IMR-90 (cell line): ENCODE results near the gene KCNJ10. TPM values are rescaled to one million over a fixed set of nuclear protein-coding genes. Genes with fewer than 3 reads are reported as not detected.
A peak's percentile ranks its signal among the peaks of the same experiment; 100 is the strongest.

ENCODE experiments used
- ATAC-seq: fragments of 200-7000 bp; cut with Tn5 transposase; 2 replicates; pipeline ENCODE4 v1.9.1; 2020; ENCODE audit warnings: low read depth, mild to moderate bottlenecking, moderate library complexity
- BruUV-seq: library from RNA; stranded (reverse); fragments of 400-500 nt; replicated peaks from 2 replicates; lab custom pipeline; 2021; lab: Mats Ljungman, UMichigan
- CTCF ChIA-PET: fragments of 300-600 bp; formaldehyde crosslinking; extraction: SDS; loops from one replicate; lab custom pipeline; 2021; ENCODE audit warnings: antibody characterized with exemption; lab: Yijun Ruan, JAX
- POLR2A ChIA-PET: fragments of 300-600 bp; sonication (Branson Sonifier 250); formaldehyde crosslinking; loops from one replicate; lab custom pipeline; 2022; ENCODE audit warnings: antibody characterized with exemption; ENCODE audit not compliant: unreplicated experiment; lab: Charles Lee
- DNase-seq: peaks from one replicate; pipeline ENCODE4 v3.0.0; 2013
- H2AFZ ChIP-seq: replicated peaks from 2 replicates; pipeline ENCODE3; 2013; ENCODE audit warnings: low read length, mild to moderate bottlenecking; ENCODE audit not compliant: poor library complexity
- H2AK5ac ChIP-seq: 2 replicates; pipeline ENCODE4 v1.6.1; 2013; ENCODE audit warnings: low read depth, low read length, inconsistent platforms
- H2AK9ac ChIP-seq: replicated peaks from 2 replicates; pipeline ENCODE3; 2013; ENCODE audit warnings: mild to moderate bottlenecking, low read depth, low read length, moderate library complexity; ENCODE audit not compliant: poor library complexity
- H2BK120ac ChIP-seq: 2 replicates; pipeline ENCODE4 v1.6.1; 2013; ENCODE audit warnings: low read depth, low read length, inconsistent platforms
- H2BK15ac ChIP-seq: 3 replicates; pipeline ENCODE4 v1.6.1; 2013; ENCODE audit warnings: low read depth, low read length, inconsistent platforms
- H2BK20ac ChIP-seq: 2 replicates; pipeline ENCODE4 v1.6.1; 2013; ENCODE audit warnings: low read depth, mild to moderate bottlenecking, inconsistent platforms, low read length, moderate library complexity
- H2BK5ac ChIP-seq: 2 replicates; pipeline ENCODE4 v1.6.1; 2013; ENCODE audit warnings: mild to moderate bottlenecking, low read depth, low read length, inconsistent platforms; ENCODE audit not compliant: poor library complexity, severe bottlenecking
- H3K14ac ChIP-seq: replicated peaks from 2 replicates; pipeline ENCODE4 v1.6.1; 2013; ENCODE audit warnings: low read depth, low read length, inconsistent platforms
- H3K18ac ChIP-seq: 2 replicates; pipeline ENCODE4 v1.6.1; 2013; ENCODE audit warnings: low read depth, low read length, control low read depth
- H3K23ac ChIP-seq: 2 replicates; pipeline ENCODE4 v1.6.1; 2013; ENCODE audit warnings: low read depth, low read length, inconsistent platforms
- H3K27ac ChIP-seq: 2 replicates; pipeline ENCODE4 v1.5.1; 2013; ENCODE audit warnings: mild to moderate bottlenecking, control low read depth, low read length; ENCODE audit not compliant: insufficient read depth
- H3K27me3 ChIP-seq: 2 replicates; pipeline ENCODE4 v1.6.1; 2013; ENCODE audit warnings: low read length; ENCODE audit not compliant: control insufficient read depth, insufficient read depth
- H3K36me3 ChIP-seq: 2 replicates; pipeline ENCODE4 v1.6.1; 2013; ENCODE audit warnings: low read length, mixed read lengths; ENCODE audit not compliant: control insufficient read depth, insufficient read depth
- H3K4ac ChIP-seq: 2 replicates; pipeline ENCODE4 v1.6.1; 2013; ENCODE audit warnings: low read depth, low read length, inconsistent platforms
- H3K4me1 ChIP-seq: 2 replicates; pipeline ENCODE4 v1.6.1; 2013; ENCODE audit warnings: low read length, mixed read lengths; ENCODE audit not compliant: control insufficient read depth, insufficient read depth
- H3K4me2 ChIP-seq: 2 replicates; pipeline ENCODE4 v1.6.1; 2013; ENCODE audit warnings: low read depth, mild to moderate bottlenecking, control low read depth, low read length, moderate library complexity
- H3K4me3 ChIP-seq: 2 replicates; pipeline ENCODE4 v1.5.1; 2013; ENCODE audit warnings: low read depth, mild to moderate bottlenecking, control low read depth, low read length, moderate library complexity; ENCODE audit not compliant: insufficient read depth
- H3K56ac ChIP-seq: 2 replicates; pipeline ENCODE4 v1.6.1; 2013; ENCODE audit warnings: low read length, inconsistent platforms; ENCODE audit not compliant: insufficient read depth; ENCODE audit errors: extremely low read depth
- H3K79me1 ChIP-seq, 2 experiments: 2 replicates each; pipeline ENCODE4 v1.6.1; 2013; ENCODE audit warnings: low read length in 2 of 2, inconsistent platforms in 1 of 2, low read depth in 1 of 2
- H3K9ac ChIP-seq: 2 replicates; pipeline ENCODE4 v1.6.1; 2013; ENCODE audit warnings: low read depth, low read length, control low read depth
- H3K9me1 ChIP-seq: 2 replicates; pipeline ENCODE4 v1.6.1; 2013; ENCODE audit warnings: low read length, inconsistent platforms; ENCODE audit not compliant: insufficient read depth
- H3K9me3 ChIP-seq: 2 replicates; pipeline ENCODE4 v1.6.1; 2013; ENCODE audit warnings: low read length; ENCODE audit not compliant: control insufficient read depth, insufficient read depth
- H4K20me1 ChIP-seq: 2 replicates; pipeline ENCODE4 v1.6.1; 2013; ENCODE audit warnings: low read length, inconsistent platforms; ENCODE audit not compliant: insufficient read depth
- H4K5ac ChIP-seq: 2 replicates; pipeline ENCODE4 v1.6.1; 2013; ENCODE audit warnings: mild to moderate bottlenecking, low read depth, low read length, control low read depth
- H4K8ac ChIP-seq, 2 experiments: 2 replicates each; pipeline ENCODE4 v1.6.1; 2013; ENCODE audit warnings: low read depth in 2 of 2, low read length in 2 of 2, control low read depth in 1 of 2, inconsistent platforms in 1 of 2
- H4K91ac ChIP-seq: 2 replicates; pipeline ENCODE4 v1.6.1; 2013; ENCODE audit warnings: low read depth, low read length, inconsistent platforms; ENCODE audit not compliant: insufficient read depth
- BHLHE40 ChIP-seq: fragments of 150-350 bp; IDR thresholded peaks from 2 replicates; pipeline ENCODE4 v1.6.1; 2016; ENCODE audit warnings: mild to moderate bottlenecking, low read depth, low read length
- CEBPB ChIP-seq: IDR thresholded peaks from 2 replicates; pipeline ENCODE4 v1.6.1; 2012; ENCODE audit warnings: low read depth, low read length, improper control_type of control experiment
- CHD1 ChIP-seq: IDR thresholded peaks from 2 replicates; pipeline ENCODE4 v1.6.1; 2012; ENCODE audit warnings: low read depth, low read length, improper control_type of control experiment
- NFE2L2 ChIP-seq: fragments of 150-350 bp; IDR thresholded peaks from 2 replicates; pipeline ENCODE4 v1.6.1; 2016; ENCODE audit warnings: low read depth, mild to moderate bottlenecking, low read length
- RAD21 ChIP-seq: IDR thresholded peaks from 2 replicates; pipeline ENCODE4 v1.6.1; 2012; ENCODE audit warnings: low read length, improper control_type of control experiment
- WGBS, 2 experiments: methylation state at CpG; one replicate each; pipeline versions ENCODE4 v1.1.5 to v1.1.7; 2013; ENCODE audit warnings: missing lambda C conversion rate in 2 of 2; ENCODE audit not compliant: insufficient read length in 1 of 2; ENCODE audit errors: extremely low coverage in 2 of 2; 5-methylcytosine and 5-hydroxymethylcytosine counted together
- dilution Hi-C: fragments of 300-500 bp; cut with HindIII; formaldehyde crosslinking; loops from one replicate; pipeline ENCODE4 v1.14.3; 2018; ENCODE audit warnings: low sequenced_read_pairs; ENCODE audit not compliant: unreplicated experiment
- in situ Hi-C: fragments of 300-500 bp; cut with MboI; formaldehyde crosslinking; loops from 3 replicates; pipeline ENCODE4 v1.14.3; 2019; ENCODE audit warnings: low sequenced_read_pairs, inconsistent platforms, mixed read lengths
- intact Hi-C: fragments of 100-400 bp; cut with micrococcal nuclease; formaldehyde crosslinking; loops from 2 replicates; pipeline ENCODE4 v1.10.0; 2022
- polyA plus RNA-seq, 3 experiments: library from polyadenylated mRNA; depleted of rRNA; stranded (reverse); fragments of >200 nt; gene quantifications; 2 replicates each; pipeline ENCODE4 v1.2.3, GENCODE V29; 2012; ENCODE audit warnings: low replicate concordance in 1 of 3
- total RNA-seq: library from RNA; depleted of rRNA; stranded (reverse); fragments of >200 nt; gene quantifications from 2 replicates; pipeline ENCODE4 v1.2.3, GENCODE V29; 2012

Gene KCNJ10
- total and polyA plus RNA-seq, 2 of the 4 experiments (the other 2 are of a cell fraction), result not detected

GRCh38 chr1:160109686-160110085 is 39.7 kb upstream of the KCNJ10 start:
- DNase-seq (no peak), ATAC-seq (peak; percentile 21)
- Histone ChIP-seq H3K23ac (no peak overlapping the region), H3K9me3 (no peaks in the 10 kb centered on the region), H2BK20ac (no peak overlapping the region), H3K4ac (no peak overlapping the region), H3K4me1 (peaks cover 8% of the 10 kb centered on the region), H3K14ac (no peak overlapping the region), H4K8ac (no peak overlapping the region), H4K5ac (no peak overlapping the region), H2AK9ac (no peak overlapping the region), H3K4me2 (no peak overlapping the region), H2BK15ac (no peak overlapping the region), H3K36me3 (no peaks in the 10 kb centered on the region), H2AFZ (no peak overlapping the region), H3K79me1 (no peaks in the 10 kb centered on the region), H4K91ac (no peak overlapping the region), H3K9me1 (no peaks in the 10 kb centered on the region; the same call in 1 of the 2 replicates), H2BK120ac (no peak overlapping the region), H4K20me1 (no peaks in the 10 kb centered on the region), H3K9ac (no peak overlapping the region), H3K18ac (no peak overlapping the region), H3K27ac (no peak overlapping the region), H3K4me3 (no peak overlapping the region), H3K27me3 (peaks cover 45% of the 10 kb centered on the region), H2BK5ac (no peak overlapping the region), H2AK5ac (no peak overlapping the region), H3K56ac (no peak overlapping the region)
- dilution Hi-C loops, result loop anchor here (10.0 kb wide), 1 partner anchor 105 kb away; no protein-coding TSS in a partner anchor
- no CpG with 5 or more reads among the region's 4 CpGs for WGBS, 2 experiments
- TF ChIP-seq CHD1 (no peak), RAD21 (no peak), BHLHE40 (no peak), CEBPB (no peak), NFE2L2 (no peak)
- in situ Hi-C loops, result no loop called here
- ChIA-PET POLR2A (no interaction called here), CTCF (interaction anchor here (0.6 to 1.6 kb wide), 5 partner anchors 110 to 266 kb away, joined by 3 to 4 read pairs (median 3); no protein-coding TSS in a partner anchor)
- intact Hi-C loops, result no loop called here
- no TSS peak for BruUV-seq
